K562 (cell line): ENCODE measurements around the gene SMIM12. TPM values are rescaled to one million over a fixed set of nuclear protein-coding genes. Genes with fewer than 3 reads are reported as not detected.

Experiments used
- CHCHD3 ChIP-seq: fragments of 250-450 bp; sonication (Bioruptor Pico); IDR thresholded peaks from 2 replicates; pipeline ENCODE4 v2.1.2; 2022; ENCODE audit warnings: mild to moderate bottlenecking
- CSDE1 ChIP-seq, 2 experiments: fragments of 450-650 bp; IDR thresholded peaks; 2 replicates each; pipeline ENCODE4 v1.6.1; 2016; ENCODE audit warnings: mild to moderate bottlenecking in 1 of 2
- PML ChIP-seq: IDR thresholded peaks from 2 replicates; pipeline ENCODE4 v1.6.1; 2012; ENCODE audit warnings: low read length, inconsistent platforms
- RFX1 ChIP-seq: fragments of 450-650 bp; IDR thresholded peaks from 2 replicates; pipeline ENCODE4 v1.6.1; 2016; ENCODE audit warnings: mild to moderate bottlenecking, moderate library complexity
- RREB1 ChIP-seq: fragments of 250-450 bp; sonication (Bioruptor Pico); IDR thresholded peaks from 2 replicates; pipeline ENCODE4 v1.4.0; 2020
- SMARCA4 ChIP-seq: fragments of 450-650 bp; IDR thresholded peaks from 2 replicates; pipeline ENCODE4 v1.6.1; 2016
- STAG1 ChIP-seq: sonication (generic); formaldehyde crosslinking; IDR thresholded peaks from 2 replicates; pipeline ENCODE4 v1.5.0; 2020; ENCODE audit warnings: missing genetic modification reagents, borderline replicate concordance
- WHSC1 ChIP-seq: IDR thresholded peaks from one replicate; pipeline ENCODE4 v1.6.1; 2012; ENCODE audit warnings: low read length, control low read depth, inconsistent platforms
- YY1 ChIP-seq, 3 experiments: IDR thresholded peaks; 2 replicates each; pipeline ENCODE4 v1.6.1; 2011; ENCODE audit warnings: low read length in 2 of 3, mild to moderate bottlenecking in 2 of 3, moderate library complexity in 2 of 3, borderline replicate concordance in 1 of 3, control low read depth in 1 of 3, low read depth in 1 of 3; ENCODE audit not compliant: insufficient read depth in 3 of 3, insufficient replicate concordance in 2 of 3, control insufficient read depth in 1 of 3, insufficient read length in 1 of 3; ENCODE audit errors: extremely low read depth in 1 of 3
- ZNF717 ChIP-seq: fragments of 250-450 bp; sonication (Bioruptor Pico); IDR thresholded peaks from 2 replicates; pipeline ENCODE4 v1.5.0; 2021
- polyA plus RNA-seq, 8 experiments: library from polyadenylated mRNA; depleted of rRNA in 4 of 8; stranded (reverse) in 5 of 8; unstranded in 3 of 8; fragments of >200 nt; fragmentation: Nextera tagmentation in 2 of 8; fragmentation: Illumina TruSeq in 1 of 8; extraction: Ambion mirVana in 2 of 8; extraction: Trizol in 1 of 8; gene quantifications; 2 replicates each; pipeline versions ENCODE4 v1.2.1 to v1.2.3, GENCODE V29; 2011 to 2014; ENCODE audit warnings: inconsistent platforms in 1 of 8, missing spikeins in 1 of 8
- total RNA-seq, 7 experiments: library from RNA; depleted of rRNA in 6 of 7; stranded (reverse); fragments of >200 nt in 6 of 7; fragmentation: Illumina TruSeq in 2 of 7; extraction: Trizol in 2 of 7; gene quantifications; 2 replicates each; pipeline versions ENCODE4 v1.2.1 to v1.2.3, GENCODE V29; 2011 to 2021; ENCODE audit warnings: low replicate concordance in 1 of 7
- TF ChIP-seq, protein P1 (sequence below): fragments of 450-650 bp; formaldehyde crosslinking; IDR thresholded peaks from 2 replicates; pipeline ENCODE4 v1.4.0; 2020; ENCODE audit warnings: mild to moderate bottlenecking, mixed read lengths
- TF ChIP-seq, protein P2 (sequence below), 2 experiments: IDR thresholded peaks; 2 replicates each; pipeline ENCODE4 v1.6.1; 2011; ENCODE audit warnings: borderline replicate concordance in 1 of 2, control low read depth in 1 of 2, low read depth in 1 of 2, low read length in 1 of 2, mild to moderate bottlenecking in 1 of 2, mixed read lengths in 1 of 2, moderate library complexity in 1 of 2; ENCODE audit not compliant: insufficient read depth in 1 of 2, insufficient read length in 1 of 2, poor library complexity in 1 of 2, severe bottlenecking in 1 of 2; ENCODE audit errors: extremely low read depth in 1 of 2
- TF ChIP-seq, protein P3 (sequence below): sonication (generic); formaldehyde crosslinking; IDR thresholded peaks from 2 replicates; pipeline ENCODE4 v1.5.0; 2020; ENCODE audit warnings: missing genetic modification reagents
- TF ChIP-seq, protein P4 (sequence below): fragments of 250-450 bp; sonication (Bioruptor Pico); IDR thresholded peaks from 2 replicates; pipeline ENCODE4 v1.5.0; 2020; ENCODE audit warnings: mild to moderate bottlenecking, borderline replicate concordance

Gene SMIM12
- total and polyA plus RNA-seq, 9 of the 15 experiments (the other 6 are each of a cell fraction or from before 2014, with no cell fraction given), result 51.7 to 112 (median 63.9) TPM

- no peak for TF ChIP-seq RREB1
- peak; percentile 22; the same call in 1 of the 2 replicates for TF ChIP-seq SMARCA4
- TF ChIP-seq, protein P1, sequence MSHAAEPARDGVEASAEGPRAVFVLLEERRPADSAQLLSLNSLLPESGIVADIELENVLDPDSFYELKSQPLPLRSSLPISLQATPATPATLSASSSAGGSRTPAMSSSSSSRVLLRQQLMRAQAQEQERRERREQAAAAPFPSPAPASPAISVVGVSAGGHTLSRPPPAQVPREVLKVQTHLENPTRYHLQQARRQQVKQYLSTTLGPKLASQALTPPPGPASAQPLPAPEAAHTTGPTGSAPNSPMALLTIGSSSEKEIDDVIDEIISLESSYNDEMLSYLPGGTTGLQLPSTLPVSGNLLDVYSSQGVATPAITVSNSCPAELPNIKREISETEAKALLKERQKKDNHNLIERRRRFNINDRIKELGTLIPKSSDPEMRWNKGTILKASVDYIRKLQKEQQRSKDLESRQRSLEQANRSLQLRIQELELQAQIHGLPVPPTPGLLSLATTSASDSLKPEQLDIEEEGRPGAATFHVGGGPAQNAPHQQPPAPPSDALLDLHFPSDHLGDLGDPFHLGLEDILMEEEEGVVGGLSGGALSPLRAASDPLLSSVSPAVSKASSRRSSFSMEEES (CRISPR knock-in tag), result peak; percentile 57
- no peak for TF ChIP-seq PML
- TF ChIP-seq, protein P2, sequence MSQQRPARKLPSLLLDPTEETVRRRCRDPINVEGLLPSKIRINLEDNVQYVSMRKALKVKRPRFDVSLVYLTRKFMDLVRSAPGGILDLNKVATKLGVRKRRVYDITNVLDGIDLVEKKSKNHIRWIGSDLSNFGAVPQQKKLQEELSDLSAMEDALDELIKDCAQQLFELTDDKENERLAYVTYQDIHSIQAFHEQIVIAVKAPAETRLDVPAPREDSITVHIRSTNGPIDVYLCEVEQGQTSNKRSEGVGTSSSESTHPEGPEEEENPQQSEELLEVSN (IDR thresholded peaks at IDR 0.05; ENCODE audit: borderline replicate concordance in 1 of 2, extremely low read depth in 1 of 2, insufficient read depth in 1 of 2, insufficient read length in 1 of 2, low read depth in 1 of 2, low read length in 1 of 2, poor library complexity in 1 of 2, severe bottlenecking in 1 of 2), result peak; percentile 77 to 91
- TF ChIP-seq, protein P3, sequence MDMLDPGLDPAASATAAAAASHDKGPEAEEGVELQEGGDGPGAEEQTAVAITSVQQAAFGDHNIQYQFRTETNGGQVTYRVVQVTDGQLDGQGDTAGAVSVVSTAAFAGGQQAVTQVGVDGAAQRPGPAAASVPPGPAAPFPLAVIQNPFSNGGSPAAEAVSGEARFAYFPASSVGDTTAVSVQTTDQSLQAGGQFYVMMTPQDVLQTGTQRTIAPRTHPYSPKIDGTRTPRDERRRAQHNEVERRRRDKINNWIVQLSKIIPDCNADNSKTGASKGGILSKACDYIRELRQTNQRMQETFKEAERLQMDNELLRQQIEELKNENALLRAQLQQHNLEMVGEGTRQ (CRISPR knock-in tag), result no peak
- no peak for TF ChIP-seq ZNF717 (CRISPR knock-in tag)
- no peak for TF ChIP-seq CSDE1 (IDR thresholded peaks at IDR 0.05)
- no peak for TF ChIP-seq CHCHD3 (CRISPR knock-in tag)
- no peak for TF ChIP-seq STAG1
- TF ChIP-seq RFX1, result no peak
- TF ChIP-seq WHSC1, result no peak
- peak in 2 of 3 experiments; percentile 41 to 73 for TF ChIP-seq YY1 (IDR thresholded peaks at IDR 0.05; ENCODE audit: borderline replicate concordance in 1 of 3, control insufficient read depth in 1 of 3, extremely low read depth in 1 of 3, insufficient read depth in 3 of 3, insufficient read length in 1 of 3, insufficient replicate concordance in 2 of 3, low read depth in 1 of 3, low read length in 2 of 3)
- TF ChIP-seq, protein P4, sequence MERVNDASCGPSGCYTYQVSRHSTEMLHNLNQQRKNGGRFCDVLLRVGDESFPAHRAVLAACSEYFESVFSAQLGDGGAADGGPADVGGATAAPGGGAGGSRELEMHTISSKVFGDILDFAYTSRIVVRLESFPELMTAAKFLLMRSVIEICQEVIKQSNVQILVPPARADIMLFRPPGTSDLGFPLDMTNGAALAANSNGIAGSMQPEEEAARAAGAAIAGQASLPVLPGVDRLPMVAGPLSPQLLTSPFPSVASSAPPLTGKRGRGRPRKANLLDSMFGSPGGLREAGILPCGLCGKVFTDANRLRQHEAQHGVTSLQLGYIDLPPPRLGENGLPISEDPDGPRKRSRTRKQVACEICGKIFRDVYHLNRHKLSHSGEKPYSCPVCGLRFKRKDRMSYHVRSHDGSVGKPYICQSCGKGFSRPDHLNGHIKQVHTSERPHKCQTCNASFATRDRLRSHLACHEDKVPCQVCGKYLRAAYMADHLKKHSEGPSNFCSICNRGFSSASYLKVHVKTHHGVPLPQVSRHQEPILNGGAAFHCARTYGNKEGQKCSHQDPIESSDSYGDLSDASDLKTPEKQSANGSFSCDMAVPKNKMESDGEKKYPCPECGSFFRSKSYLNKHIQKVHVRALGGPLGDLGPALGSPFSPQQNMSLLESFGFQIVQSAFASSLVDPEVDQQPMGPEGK (CRISPR knock-in tag), result no peak
Measured at GRCh38 chr1:34865981-34866761, 6.6 kb upstream of the SMIM12 start (continued).
